K562 (cell line): Measurements from ENCODE around the gene PPP1R10. TPM values are rescaled to one million over a fixed set of nuclear protein-coding genes. Genes with fewer than 3 reads are reported as not detected.

ENCODE experiments used
- ARID3B ChIP-seq: fragments of 250-450 bp; sonication (Bioruptor Pico); IDR thresholded peaks from 2 replicates; pipeline ENCODE4 v1.4.0; 2020; ENCODE audit warnings: borderline replicate concordance
- CHAMP1 ChIP-seq: fragments of 450-650 bp; IDR thresholded peaks from 2 replicates; pipeline ENCODE4 v1.6.1; 2016; ENCODE audit warnings: mild to moderate bottlenecking
- HNRNPH1 ChIP-seq: fragments of 200-400 bp; formaldehyde crosslinking; optimal IDR thresholded peaks from 2 replicates; pipeline ENCODE3; 2017; ENCODE audit warnings: low read depth, mild to moderate bottlenecking, low read length, moderate library complexity
- KDM5B ChIP-seq: fragments of 200-600 bp; sonication (generic); IDR thresholded peaks from 2 replicates; pipeline ENCODE4 v1.6.1; 2012; ENCODE audit warnings: low read depth, mild to moderate bottlenecking, moderate library complexity, low read length, control low read depth, inconsistent platforms; ENCODE audit not compliant: insufficient replicate concordance
- PTBP1 ChIP-seq: fragments of 200-400 bp; formaldehyde crosslinking; IDR thresholded peaks from 2 replicates; pipeline ENCODE4 v1.6.1; 2017; ENCODE audit warnings: low read depth, low read length
- SNIP1 ChIP-seq: fragments of 450-650 bp; IDR thresholded peaks from 2 replicates; pipeline ENCODE4 v1.7.1; 2017; ENCODE audit warnings: low read depth, mild to moderate bottlenecking
- STAT5B ChIP-seq: fragments of 250-450 bp; sonication (Bioruptor Pico); IDR thresholded peaks from 2 replicates; pipeline ENCODE4 v1.8.0; 2021; ENCODE audit warnings: mild to moderate bottlenecking, inconsistent platforms
- STAT6 ChIP-seq: sonication (generic); formaldehyde crosslinking; IDR thresholded peaks from 2 replicates; pipeline ENCODE4 v1.8.1; 2023; ENCODE audit warnings: mild to moderate bottlenecking, missing genetic modification reagents
- YBX1 ChIP-seq: fragments of 450-650 bp; IDR thresholded peaks from 2 replicates; pipeline ENCODE4 v1.7.1; 2016; ENCODE audit warnings: mild to moderate bottlenecking
- ZFX ChIP-seq: sonication (generic); formaldehyde crosslinking; IDR thresholded peaks from 2 replicates; pipeline ENCODE4 v1.8.0; 2022; ENCODE audit warnings: mild to moderate bottlenecking, missing genetic modification reagents, moderate library complexity
- ZNF274 ChIP-seq: IDR thresholded peaks from 2 replicates; pipeline ENCODE4 v1.6.1; 2011; ENCODE audit warnings: low read depth, mild to moderate bottlenecking, low read length, moderate library complexity, borderline replicate concordance
- ZNF511 ChIP-seq: sonication (generic); formaldehyde crosslinking; IDR thresholded peaks from 2 replicates; pipeline ENCODE4 v1.8.0; 2022; ENCODE audit warnings: mild to moderate bottlenecking, missing genetic modification reagents
- ZNF551 ChIP-seq: fragments of 250-450 bp; sonication (Bioruptor Pico); IDR thresholded peaks from 2 replicates; pipeline ENCODE4 v1.5.0; 2021; ENCODE audit warnings: mild to moderate bottlenecking, moderate library complexity
- polyA plus RNA-seq, 8 experiments: library from polyadenylated mRNA; depleted of rRNA in 4 of 8; stranded (reverse) in 5 of 8; unstranded in 3 of 8; fragments of >200 nt; fragmentation: Nextera tagmentation in 2 of 8; fragmentation: Illumina TruSeq in 1 of 8; extraction: Ambion mirVana in 2 of 8; extraction: Trizol in 1 of 8; gene quantifications; 2 replicates each; pipeline versions ENCODE4 v1.2.1 to v1.2.3, GENCODE V29; 2011 to 2014; ENCODE audit warnings: inconsistent platforms in 1 of 8, missing spikeins in 1 of 8
- total RNA-seq, 7 experiments: library from RNA; depleted of rRNA in 6 of 7; stranded (reverse); fragments of >200 nt in 6 of 7; fragmentation: Illumina TruSeq in 2 of 7; extraction: Trizol in 2 of 7; gene quantifications; 2 replicates each; pipeline versions ENCODE4 v1.2.1 to v1.2.3, GENCODE V29; 2011 to 2021; ENCODE audit warnings: low replicate concordance in 1 of 7
- TF ChIP-seq, protein P1 (sequence below), 2 experiments: fragments of 450-650 bp; IDR thresholded peaks; 2 replicates each; pipeline ENCODE4 v1.6.1; 2018; ENCODE audit warnings: mild to moderate bottlenecking in 2 of 2, low read depth in 1 of 2; ENCODE audit not compliant: partially characterized antibody in 2 of 2

PPP1R10 gene
- total and polyA plus RNA-seq, 9 of the 15 experiments (the other 6 are each of a cell fraction or from before 2014, with no cell fraction given), result 14.1 to 65.5 (median 32.6) TPM

- no peak; the same call in 1 of the 2 replicates for TF ChIP-seq STAT6 (CRISPR knock-in tag)
- no peak for TF ChIP-seq YBX1
- TF ChIP-seq, protein P1, sequence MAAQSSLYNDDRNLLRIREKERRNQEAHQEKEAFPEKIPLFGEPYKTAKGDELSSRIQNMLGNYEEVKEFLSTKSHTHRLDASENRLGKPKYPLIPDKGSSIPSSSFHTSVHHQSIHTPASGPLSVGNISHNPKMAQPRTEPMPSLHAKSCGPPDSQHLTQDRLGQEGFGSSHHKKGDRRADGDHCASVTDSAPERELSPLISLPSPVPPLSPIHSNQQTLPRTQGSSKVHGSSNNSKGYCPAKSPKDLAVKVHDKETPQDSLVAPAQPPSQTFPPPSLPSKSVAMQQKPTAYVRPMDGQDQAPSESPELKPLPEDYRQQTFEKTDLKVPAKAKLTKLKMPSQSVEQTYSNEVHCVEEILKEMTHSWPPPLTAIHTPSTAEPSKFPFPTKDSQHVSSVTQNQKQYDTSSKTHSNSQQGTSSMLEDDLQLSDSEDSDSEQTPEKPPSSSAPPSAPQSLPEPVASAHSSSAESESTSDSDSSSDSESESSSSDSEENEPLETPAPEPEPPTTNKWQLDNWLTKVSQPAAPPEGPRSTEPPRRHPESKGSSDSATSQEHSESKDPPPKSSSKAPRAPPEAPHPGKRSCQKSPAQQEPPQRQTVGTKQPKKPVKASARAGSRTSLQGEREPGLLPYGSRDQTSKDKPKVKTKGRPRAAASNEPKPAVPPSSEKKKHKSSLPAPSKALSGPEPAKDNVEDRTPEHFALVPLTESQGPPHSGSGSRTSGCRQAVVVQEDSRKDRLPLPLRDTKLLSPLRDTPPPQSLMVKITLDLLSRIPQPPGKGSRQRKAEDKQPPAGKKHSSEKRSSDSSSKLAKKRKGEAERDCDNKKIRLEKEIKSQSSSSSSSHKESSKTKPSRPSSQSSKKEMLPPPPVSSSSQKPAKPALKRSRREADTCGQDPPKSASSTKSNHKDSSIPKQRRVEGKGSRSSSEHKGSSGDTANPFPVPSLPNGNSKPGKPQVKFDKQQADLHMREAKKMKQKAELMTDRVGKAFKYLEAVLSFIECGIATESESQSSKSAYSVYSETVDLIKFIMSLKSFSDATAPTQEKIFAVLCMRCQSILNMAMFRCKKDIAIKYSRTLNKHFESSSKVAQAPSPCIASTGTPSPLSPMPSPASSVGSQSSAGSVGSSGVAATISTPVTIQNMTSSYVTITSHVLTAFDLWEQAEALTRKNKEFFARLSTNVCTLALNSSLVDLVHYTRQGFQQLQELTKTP (IDR thresholded peaks at IDR 0.05; ENCODE audit: low read depth in 1 of 2, partially characterized antibody in 2 of 2), result peak in 1 of 2 experiments; percentile 0
- TF ChIP-seq ZNF511, result peak; percentile 75
- TF ChIP-seq ZNF551 (CRISPR knock-in tag), result no peak
- TF ChIP-seq ARID3B (CRISPR knock-in tag), result no peak
- TF ChIP-seq ZFX, result no peak; the same call in 1 of the 2 replicates
- TF ChIP-seq ZNF274, result no peak
- peak; percentile 11 for TF ChIP-seq KDM5B
- TF ChIP-seq CHAMP1, result no peak
- no peak for TF ChIP-seq HNRNPH1
- TF ChIP-seq PTBP1, result 0 out of 2 replicates have a peak, but pooled peaks have one; percentile 25
- no peak for TF ChIP-seq STAT5B (CRISPR knock-in tag)
- peak; percentile 8; the same call in 1 of the 2 replicates for TF ChIP-seq SNIP1
Observed at GRCh38 chr6:30556066-30556905, 60.8 kb downstream of the PPP1R10 start, which contains the start of gene GNL1 (continued).
